ENCODE measurements around the gene DAPK1.

- TF ChIP-seq POLR2A (IDR thresholded peaks at IDR 0.05; ENCODE audit: low read depth, low read length) (no peak), TAF1 (IDR thresholded peaks at IDR 0.05; ENCODE audit: low read depth, low read length) (no peak)
These were observed 9.9 kb downstream of the DAPK1 start for GRCh38 chr9:87507576-87507975.

Measured in GM12891 (cell line).